PFSK-1 (cell line): ENCODE results near the gene BPIFB1.

ENCODE experiments used
- POLR2AphosphoS5 ChIP-seq: IDR thresholded peaks from 2 replicates; pipeline ENCODE4 v1.6.1; 2012; ENCODE audit warnings: low read depth, mild to moderate bottlenecking, control low read depth, low read length, moderate library complexity
- SIN3A ChIP-seq: IDR thresholded peaks from 2 replicates; pipeline ENCODE4 v1.6.1; 2012; ENCODE audit warnings: mild to moderate bottlenecking, low read length, moderate library complexity, borderline replicate concordance; ENCODE audit not compliant: insufficient read depth
- TAF1 ChIP-seq: IDR thresholded peaks from 2 replicates; pipeline ENCODE4 v1.6.1; 2012; ENCODE audit warnings: low read length, control low read depth, borderline replicate concordance; ENCODE audit not compliant: insufficient read depth
- TF ChIP-seq, protein P1 (sequence below), 2 experiments: IDR thresholded peaks; 2 replicates each; pipeline versions ENCODE4 v1.6.1 to v1.8.0; 2011 to 2012; ENCODE audit warnings: low read depth in 2 of 2, low read length in 2 of 2, control low read depth in 1 of 2, inconsistent platforms in 1 of 2, mild to moderate bottlenecking in 1 of 2, moderate library complexity in 1 of 2; ENCODE audit not compliant: insufficient read depth in 1 of 2

DNA sequence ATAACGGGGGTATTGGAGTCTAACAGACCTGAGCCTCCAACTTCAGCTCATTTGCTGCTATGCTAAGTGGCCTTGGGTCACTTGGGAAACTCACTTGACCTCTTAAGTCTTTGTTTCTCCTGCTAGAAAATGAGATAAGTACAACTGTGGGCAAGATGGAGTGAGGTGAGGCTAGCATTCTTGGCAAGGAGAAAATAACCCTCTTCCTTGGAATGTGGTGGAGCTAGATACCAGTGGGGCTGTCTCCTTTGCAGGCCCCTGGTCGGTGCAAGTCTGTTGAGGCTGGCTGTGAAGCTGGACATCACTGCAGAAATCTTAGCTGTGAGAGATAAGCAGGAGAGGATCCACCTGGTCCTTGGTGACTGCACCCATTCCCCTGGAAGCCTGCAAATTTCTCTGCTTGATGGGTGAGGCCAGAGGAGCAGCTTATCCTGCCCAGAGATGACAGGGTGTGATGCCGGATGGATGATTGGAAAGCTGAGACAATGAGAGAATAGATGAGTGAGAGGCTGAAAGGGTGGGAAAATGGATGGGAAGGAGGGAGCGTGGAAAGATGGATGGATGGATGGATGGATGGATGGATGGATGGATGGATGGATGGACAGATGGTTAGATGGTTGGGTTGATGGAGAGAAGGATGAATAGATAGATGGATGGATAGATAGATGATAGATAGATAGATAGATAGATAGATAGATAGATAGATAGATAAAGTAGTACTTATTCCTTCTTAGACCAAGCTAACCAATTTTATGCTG lies 42.9 kb upstream of the BPIFB1 start:
- no peak for TF ChIP-seq POLR2AphosphoS5
- TF ChIP-seq SIN3A, result no peak
- no peak for TF ChIP-seq TAF1
- TF ChIP-seq, protein P1, sequence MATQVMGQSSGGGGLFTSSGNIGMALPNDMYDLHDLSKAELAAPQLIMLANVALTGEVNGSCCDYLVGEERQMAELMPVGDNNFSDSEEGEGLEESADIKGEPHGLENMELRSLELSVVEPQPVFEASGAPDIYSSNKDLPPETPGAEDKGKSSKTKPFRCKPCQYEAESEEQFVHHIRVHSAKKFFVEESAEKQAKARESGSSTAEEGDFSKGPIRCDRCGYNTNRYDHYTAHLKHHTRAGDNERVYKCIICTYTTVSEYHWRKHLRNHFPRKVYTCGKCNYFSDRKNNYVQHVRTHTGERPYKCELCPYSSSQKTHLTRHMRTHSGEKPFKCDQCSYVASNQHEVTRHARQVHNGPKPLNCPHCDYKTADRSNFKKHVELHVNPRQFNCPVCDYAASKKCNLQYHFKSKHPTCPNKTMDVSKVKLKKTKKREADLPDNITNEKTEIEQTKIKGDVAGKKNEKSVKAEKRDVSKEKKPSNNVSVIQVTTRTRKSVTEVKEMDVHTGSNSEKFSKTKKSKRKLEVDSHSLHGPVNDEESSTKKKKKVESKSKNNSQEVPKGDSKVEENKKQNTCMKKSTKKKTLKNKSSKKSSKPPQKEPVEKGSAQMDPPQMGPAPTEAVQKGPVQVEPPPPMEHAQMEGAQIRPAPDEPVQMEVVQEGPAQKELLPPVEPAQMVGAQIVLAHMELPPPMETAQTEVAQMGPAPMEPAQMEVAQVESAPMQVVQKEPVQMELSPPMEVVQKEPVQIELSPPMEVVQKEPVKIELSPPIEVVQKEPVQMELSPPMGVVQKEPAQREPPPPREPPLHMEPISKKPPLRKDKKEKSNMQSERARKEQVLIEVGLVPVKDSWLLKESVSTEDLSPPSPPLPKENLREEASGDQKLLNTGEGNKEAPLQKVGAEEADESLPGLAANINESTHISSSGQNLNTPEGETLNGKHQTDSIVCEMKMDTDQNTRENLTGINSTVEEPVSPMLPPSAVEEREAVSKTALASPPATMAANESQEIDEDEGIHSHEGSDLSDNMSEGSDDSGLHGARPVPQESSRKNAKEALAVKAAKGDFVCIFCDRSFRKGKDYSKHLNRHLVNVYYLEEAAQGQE (IDR thresholded peaks at IDR 0.05; ENCODE audit: insufficient read depth in 1 of 2, low read depth in 2 of 2, low read length in 2 of 2), result no peak
